HepG2 (cell line): ENCODE results near the gene FAM83C. TPM values are rescaled to one million over a fixed set of nuclear protein-coding genes. Genes with fewer than 3 reads are reported as not detected.

Experiments
- BCL6 ChIP-seq: IDR thresholded peaks from 2 replicates; pipeline ENCODE4 v1.6.1; 2016; ENCODE audit warnings: missing genetic modification reagents, missing compliant biosample characterization
- EZH2 ChIP-seq: conservative IDR thresholded peaks from 2 replicates; pipeline ENCODE4 v1.6.1; 2012; ENCODE audit warnings: mild to moderate bottlenecking, low read depth, low read length, moderate library complexity
- GATAD2A ChIP-seq: IDR thresholded peaks from 2 replicates; pipeline ENCODE4 v1.6.1; 2016
- HIVEP1 ChIP-seq: sonication (generic); formaldehyde crosslinking; IDR thresholded peaks from 2 replicates; pipeline ENCODE4 v1.4.0; 2020; ENCODE audit warnings: mild to moderate bottlenecking, missing genetic modification reagents
- HMGXB4 ChIP-seq, 2 experiments: sonication (generic) in 1 of 2; formaldehyde crosslinking in 1 of 2; IDR thresholded peaks; 2 replicates each; pipeline versions ENCODE4 v1.4.0 to v1.6.1; 2018 to 2020; ENCODE audit warnings: missing genetic modification reagents in 2 of 2, borderline replicate concordance in 1 of 2, low read depth in 1 of 2, mild to moderate bottlenecking in 1 of 2, missing biosample characterization in 1 of 2
- NR2C2 ChIP-seq: sonication (generic); formaldehyde crosslinking; IDR thresholded peaks from 2 replicates; pipeline ENCODE4 v1.4.0; 2020; ENCODE audit warnings: missing genetic modification reagents, mild to moderate bottlenecking, moderate library complexity, borderline replicate concordance
- RFXANK ChIP-seq: IDR thresholded peaks from 2 replicates; pipeline ENCODE4 v1.6.1; 2016
- SKIL ChIP-seq: sonication (generic); formaldehyde crosslinking; IDR thresholded peaks from 2 replicates; pipeline ENCODE4 v1.8.0; 2022; ENCODE audit warnings: missing genetic modification reagents, mild to moderate bottlenecking, moderate library complexity, borderline replicate concordance
- STAG1 ChIP-seq: sonication (generic); formaldehyde crosslinking; IDR thresholded peaks from 2 replicates; pipeline ENCODE4 v1.4.0; 2020; ENCODE audit warnings: missing genetic modification reagents
- TBP ChIP-seq: sonication (generic); formaldehyde crosslinking; IDR thresholded peaks from 2 replicates; pipeline ENCODE4 v1.5.0; 2020; ENCODE audit warnings: missing genetic modification reagents
- TSC22D2 ChIP-seq: sonication (generic); formaldehyde crosslinking; IDR thresholded peaks from 2 replicates; pipeline ENCODE4 v1.5.1; 2020; ENCODE audit warnings: missing genetic modification reagents, mild to moderate bottlenecking, borderline replicate concordance
- ZBTB38 ChIP-seq: sonication (generic); formaldehyde crosslinking; IDR thresholded peaks from 2 replicates; pipeline ENCODE4 v1.5.1; 2020; ENCODE audit warnings: mild to moderate bottlenecking, missing genetic modification reagents
- ZFP1 ChIP-seq: IDR thresholded peaks from 2 replicates; pipeline ENCODE4 v1.6.1; 2016
- ZFP82 ChIP-seq: sonication (generic); formaldehyde crosslinking; IDR thresholded peaks from 2 replicates; pipeline ENCODE4 v1.5.1; 2020; ENCODE audit warnings: mild to moderate bottlenecking, missing genetic modification reagents, borderline replicate concordance
- ZGPAT ChIP-seq: IDR thresholded peaks from 2 replicates; pipeline ENCODE4 v1.6.1; 2016; ENCODE audit warnings: mild to moderate bottlenecking
- ZNF335 ChIP-seq: sonication (generic); formaldehyde crosslinking; IDR thresholded peaks from 2 replicates; pipeline ENCODE4 v1.4.0; 2020; ENCODE audit warnings: missing genetic modification reagents
- ZNF34 ChIP-seq: sonication (generic); formaldehyde crosslinking; IDR thresholded peaks from 2 replicates; pipeline ENCODE4 v1.4.0; 2020; ENCODE audit warnings: mild to moderate bottlenecking, missing genetic modification reagents, borderline replicate concordance
- ZNF563 ChIP-seq: sonication (generic); formaldehyde crosslinking; IDR thresholded peaks from 2 replicates; pipeline ENCODE4 v1.8.0; 2022; ENCODE audit warnings: mild to moderate bottlenecking, moderate library complexity, missing genetic modification reagents
- ZNF619 ChIP-seq: sonication (generic); formaldehyde crosslinking; IDR thresholded peaks from 2 replicates; pipeline ENCODE4 v1.4.0; 2020; ENCODE audit warnings: mild to moderate bottlenecking, missing genetic modification reagents
- ZNF737 ChIP-seq: sonication (generic); formaldehyde crosslinking; IDR thresholded peaks from 2 replicates; pipeline ENCODE4 v1.5.0; 2020; ENCODE audit warnings: missing genetic modification reagents, mild to moderate bottlenecking, borderline replicate concordance
- ZNF768 ChIP-seq: sonication (generic); formaldehyde crosslinking; IDR thresholded peaks from 2 replicates; pipeline ENCODE4 v1.4.0; 2020; ENCODE audit warnings: missing genetic modification reagents
- ZXDC ChIP-seq: sonication (generic); formaldehyde crosslinking; IDR thresholded peaks from 2 replicates; pipeline ENCODE4 v1.5.0; 2020; ENCODE audit warnings: mild to moderate bottlenecking, missing genetic modification reagents
- polyA plus RNA-seq, 8 experiments: library from polyadenylated mRNA; depleted of rRNA in 3 of 8; stranded (reverse) in 7 of 8; unstranded in 1 of 8; fragments of >200 nt; fragmentation: Illumina TruSeq in 4 of 8; extraction: Trizol in 4 of 8; gene quantifications; 2 replicates each; pipeline versions ENCODE4 v1.2.1 to v1.2.3, GENCODE V29; 2011 to 2016; ENCODE audit warnings: low read depth in 4 of 8, missing spikeins in 1 of 8, mixed read lengths in 1 of 8; ENCODE audit not compliant: insufficient read depth in 1 of 8
- total RNA-seq, 5 experiments: library from RNA; depleted of rRNA; stranded (reverse); fragments of >200 nt; fragmentation: Illumina TruSeq; extraction: Trizol; gene quantifications; 2 replicates each; pipeline ENCODE4 v1.2.3, GENCODE V29; 2016; ENCODE audit warnings: low read depth in 1 of 5

The FAM83C gene
- total and polyA plus RNA-seq, 2 of the 13 experiments (the other 11 are each of a cell fraction or from before 2014, with no cell fraction given) = 0.04 TPM; not detected in 1

- TF ChIP-seq ZNF34 = peak; percentile 25; the same call in 1 of the 2 replicates
- TF ChIP-seq NR2C2 (CRISPR knock-in tag) = peak; percentile 96
- TF ChIP-seq ZGPAT (CRISPR knock-in tag) = peak; percentile 99
- TF ChIP-seq GATAD2A (CRISPR knock-in tag) = peak; percentile 100
- no peak for TF ChIP-seq ZXDC (CRISPR knock-in tag)
- TF ChIP-seq STAG1 = no peak
- peak; percentile 91 for TF ChIP-seq BCL6 (CRISPR knock-in tag)
- TF ChIP-seq HMGXB4 (CRISPR knock-in tag; IDR thresholded peaks at IDR 0.05; ENCODE audit: borderline replicate concordance in 1 of 2, low read depth in 1 of 2) = peak in 1 of 2 experiments; percentile 57; a peak in 3 of 4 replicates
- TF ChIP-seq ZFP1 (CRISPR knock-in tag) = peak; percentile 96
- no peak for TF ChIP-seq ZNF737
- peak; percentile 83; the same call in 1 of the 2 replicates for TF ChIP-seq RFXANK (CRISPR knock-in tag)
- TF ChIP-seq HIVEP1 = no peak
- no peak for TF ChIP-seq ZBTB38 (CRISPR knock-in tag)
- peak; percentile 89 for TF ChIP-seq ZNF335 (CRISPR knock-in tag)
- no peak for TF ChIP-seq EZH2
- peak; percentile 96 for TF ChIP-seq SKIL (CRISPR knock-in tag)
- no peak for TF ChIP-seq ZNF563
- no peak; the same call in 1 of the 2 replicates for TF ChIP-seq ZFP82 (CRISPR knock-in tag)
- no peak for TF ChIP-seq TBP (CRISPR knock-in tag)
- TF ChIP-seq TSC22D2 (CRISPR knock-in tag) = peak; percentile 16; the same call in 1 of the 2 replicates
- TF ChIP-seq ZNF619 (CRISPR knock-in tag) = peak; percentile 89
- TF ChIP-seq ZNF768 (CRISPR knock-in tag) = no peak
Measured at GRCh38 chr20:35327074-35327976, 35.1 kb upstream of the FAM83C start (continued).
